Cardiac fibroblast (primary cell): ENCODE measurements around the gene PCNX1.
A peak's percentile ranks its signal among the peaks of the same experiment; 100 is the strongest.

Experiments
- DNase-seq, 2 donors: peaks; one replicate each; pipeline versions ENCODE4 v3.0.0 to v3.0.0-alpha.2; 2010; ENCODE audit warnings: low read depth in 2 of 2
- H3K4me3 ChIP-seq, 2 donors: replicated peaks in 1 of 2; 1 replicate in 1 of 2; 2 replicates in 1 of 2; pipeline ENCODE4 v1.5.1; 2011; ENCODE audit warnings: low read depth in 2 of 2, low read length in 2 of 2, mild to moderate bottlenecking in 2 of 2, moderate library complexity in 1 of 2
- TF ChIP-seq, protein P1 (sequence below): IDR thresholded peaks from one replicate; pipeline ENCODE4 v1.5.1; 2011; ENCODE audit warnings: low read depth, mild to moderate bottlenecking, low read length, inconsistent platforms

PCNX1 gene

DNA sequence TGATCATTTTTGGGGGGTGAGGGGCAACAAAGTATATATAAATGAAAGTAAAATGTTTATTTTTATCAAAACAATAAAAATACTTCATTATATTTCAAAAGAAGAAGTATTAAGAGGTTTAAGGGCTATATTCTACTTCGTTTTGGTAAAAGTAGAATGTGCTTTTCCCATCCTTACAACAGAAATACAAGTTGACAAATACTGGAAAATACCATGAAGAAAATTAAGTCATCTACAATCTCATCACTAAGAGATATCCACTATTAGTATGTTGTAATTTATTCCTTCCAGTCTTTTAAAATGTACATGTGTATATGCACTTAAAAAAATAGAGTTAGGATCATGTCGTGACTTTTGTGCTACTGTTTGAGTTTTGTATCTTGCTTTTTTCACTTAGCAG is 92.8 kb downstream of the PCNX1 start:
- H3K4me3 ChIP-seq, result no peak overlapping the region
- TF ChIP-seq, protein P1, sequence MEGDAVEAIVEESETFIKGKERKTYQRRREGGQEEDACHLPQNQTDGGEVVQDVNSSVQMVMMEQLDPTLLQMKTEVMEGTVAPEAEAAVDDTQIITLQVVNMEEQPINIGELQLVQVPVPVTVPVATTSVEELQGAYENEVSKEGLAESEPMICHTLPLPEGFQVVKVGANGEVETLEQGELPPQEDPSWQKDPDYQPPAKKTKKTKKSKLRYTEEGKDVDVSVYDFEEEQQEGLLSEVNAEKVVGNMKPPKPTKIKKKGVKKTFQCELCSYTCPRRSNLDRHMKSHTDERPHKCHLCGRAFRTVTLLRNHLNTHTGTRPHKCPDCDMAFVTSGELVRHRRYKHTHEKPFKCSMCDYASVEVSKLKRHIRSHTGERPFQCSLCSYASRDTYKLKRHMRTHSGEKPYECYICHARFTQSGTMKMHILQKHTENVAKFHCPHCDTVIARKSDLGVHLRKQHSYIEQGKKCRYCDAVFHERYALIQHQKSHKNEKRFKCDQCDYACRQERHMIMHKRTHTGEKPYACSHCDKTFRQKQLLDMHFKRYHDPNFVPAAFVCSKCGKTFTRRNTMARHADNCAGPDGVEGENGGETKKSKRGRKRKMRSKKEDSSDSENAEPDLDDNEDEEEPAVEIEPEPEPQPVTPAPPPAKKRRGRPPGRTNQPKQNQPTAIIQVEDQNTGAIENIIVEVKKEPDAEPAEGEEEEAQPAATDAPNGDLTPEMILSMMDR, result no peak
- DNase-seq, result no peak

DNA sequence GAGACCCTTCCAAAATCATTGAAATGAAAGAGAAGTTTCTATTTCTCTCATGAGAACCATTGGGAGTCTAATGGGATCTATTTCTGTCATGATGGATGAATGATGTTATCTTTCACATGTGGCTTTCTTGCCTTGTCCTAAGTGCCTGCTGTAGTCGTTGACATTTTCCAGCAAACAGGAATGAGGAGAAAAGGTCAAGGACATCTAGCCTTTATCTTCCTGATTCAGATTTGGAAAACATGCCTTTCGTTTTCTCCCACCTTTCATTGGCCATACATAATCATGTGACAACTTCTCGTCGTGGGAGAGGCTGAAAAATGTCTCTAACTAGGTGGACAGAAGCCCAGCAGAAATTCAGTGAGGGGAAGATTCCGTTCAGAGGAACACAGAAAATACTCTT is 94.5 kb downstream of the PCNX1 start:
- H3K4me3 ChIP-seq, result no peak overlapping the region
- DNase-seq, result no peak
- TF ChIP-seq, protein P1, result no peak

- TF ChIP-seq, protein P1, result no peak
- no peak for DNase-seq
- no peak overlapping the region for H3K4me3 ChIP-seq
Observed at GRCh38 chr14:71003156-71003555, 95.9 kb downstream of the PCNX1 start.

- peak in 1 of 2 donors; percentile 10 for DNase-seq
- TF ChIP-seq, protein P1, result no peak
- no peak overlapping the region for H3K4me3 ChIP-seq
Observed at GRCh38 chr14:71004481-71004880, 97.2 kb downstream of the PCNX1 start.

GRCh38 chr14:71005076-71005475 is 97.8 kb downstream of the PCNX1 start:
- no peak for DNase-seq
- TF ChIP-seq, protein P1, result no peak
- H3K4me3 ChIP-seq, result no peak overlapping the region

DNA sequence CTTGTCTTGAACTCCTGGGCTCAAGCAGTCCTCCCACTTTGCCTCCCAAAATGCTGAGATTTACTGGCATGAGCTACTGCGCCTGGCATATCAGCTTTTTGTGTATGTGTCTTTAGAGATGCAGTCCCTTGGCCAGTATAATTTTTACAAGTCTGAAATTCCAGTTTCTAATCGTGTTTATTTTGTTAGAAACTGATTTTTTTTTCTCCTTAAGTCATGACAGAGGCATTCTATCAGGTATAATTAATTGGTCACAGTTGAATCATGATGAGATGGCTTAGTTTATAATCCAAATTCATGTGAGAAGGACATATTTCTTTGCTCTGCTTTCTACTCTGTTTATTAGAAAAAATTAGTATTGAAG is 98.9 kb downstream of the PCNX1 start:
- TF ChIP-seq, protein P1, result no peak
- H3K4me3 ChIP-seq, result no peak overlapping the region

DNA sequence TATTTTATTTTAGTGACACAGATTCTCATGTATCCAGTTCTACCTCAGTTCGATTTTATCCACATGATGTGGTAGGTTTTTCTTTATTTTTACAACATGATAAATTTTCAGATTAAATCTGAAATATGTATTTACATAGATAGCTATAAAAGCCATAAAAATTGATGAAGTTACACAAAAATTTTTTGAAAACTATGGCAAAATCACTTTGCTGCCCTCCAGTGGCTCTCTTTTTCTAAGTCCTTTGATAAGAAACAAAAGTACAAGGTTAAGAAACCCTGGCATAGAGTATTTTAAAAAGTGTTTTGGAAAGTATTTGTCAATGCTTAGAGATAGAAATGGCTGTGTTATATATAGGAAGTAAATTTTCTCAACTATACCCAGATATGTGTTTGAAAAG is 104.2 kb downstream of the PCNX1 start:
- TF ChIP-seq, protein P1, result peak; percentile 26
- H3K4me3 ChIP-seq, result no peak overlapping the region
- DNase-seq, result peak; percentile 18 to 26

More for the DNA sequence above, 98.9 kb downstream of the PCNX1 start:
- no peak for DNase-seq
